Endothelial cell (in vitro differentiated cells): ENCODE data around the gene TSPAN13. TPM values are rescaled to one million over a fixed set of nuclear protein-coding genes. Genes with fewer than 3 reads are reported as not detected.
A peak's percentile ranks its signal among the peaks of the same experiment; 100 is the strongest.

Source experiments
- DNase-seq: peaks from one replicate; pipeline ENCODE4 v3.0.0; 2021; ENCODE audit warnings: low spot score
- H3K27ac Mint-ChIP-seq: one replicate; pipeline ENCODE4 v1.8.0; 2021; ENCODE audit warnings: mixed read lengths, inconsistent platforms; ENCODE audit not compliant: unreplicated experiment
- H3K27me3 Mint-ChIP-seq: one replicate; pipeline ENCODE4 v1.8.0; 2021; ENCODE audit warnings: mild to moderate bottlenecking, moderate library complexity, mixed read lengths, inconsistent platforms; ENCODE audit not compliant: unreplicated experiment
- H3K36me3 Mint-ChIP-seq: one replicate; pipeline ENCODE4 v1.8.0; 2021; ENCODE audit warnings: mild to moderate bottlenecking, low read depth, mixed read lengths, inconsistent platforms; ENCODE audit not compliant: unreplicated experiment
- H3K4me1 Mint-ChIP-seq: one replicate; pipeline ENCODE4 v1.8.0; 2021; ENCODE audit warnings: mild to moderate bottlenecking, mixed read lengths, inconsistent platforms; ENCODE audit not compliant: unreplicated experiment
- H3K4me3 Mint-ChIP-seq: one replicate; pipeline ENCODE4 v1.8.0; 2021; ENCODE audit warnings: mild to moderate bottlenecking, mixed read lengths, inconsistent platforms; ENCODE audit not compliant: unreplicated experiment
- H3K9me3 Mint-ChIP-seq: one replicate; pipeline ENCODE4 v1.8.0; 2021; ENCODE audit warnings: mixed read lengths, inconsistent platforms; ENCODE audit not compliant: unreplicated experiment
- CTCF ChIP-seq: fragments of 200-600 bp; sonication (generic); IDR thresholded peaks from one replicate; pipeline ENCODE4 v1.5.0; 2021; ENCODE audit warnings: antibody characterized with exemption; ENCODE audit not compliant: unreplicated experiment
- total RNA-seq: library from RNA; stranded (reverse); fragmentation: NEBNext Ultra II Directional; extraction: Animal tissue kit (Norgen Biotek cat#: 25700); gene quantifications from one replicate; pipeline ENCODE4 v1.2.1, GENCODE V29; 2021; ENCODE audit not compliant: unreplicated experiment

The TSPAN13 gene
- total RNA-seq, 1 donor from 2014 or later = 82.0 TPM

DNA sequence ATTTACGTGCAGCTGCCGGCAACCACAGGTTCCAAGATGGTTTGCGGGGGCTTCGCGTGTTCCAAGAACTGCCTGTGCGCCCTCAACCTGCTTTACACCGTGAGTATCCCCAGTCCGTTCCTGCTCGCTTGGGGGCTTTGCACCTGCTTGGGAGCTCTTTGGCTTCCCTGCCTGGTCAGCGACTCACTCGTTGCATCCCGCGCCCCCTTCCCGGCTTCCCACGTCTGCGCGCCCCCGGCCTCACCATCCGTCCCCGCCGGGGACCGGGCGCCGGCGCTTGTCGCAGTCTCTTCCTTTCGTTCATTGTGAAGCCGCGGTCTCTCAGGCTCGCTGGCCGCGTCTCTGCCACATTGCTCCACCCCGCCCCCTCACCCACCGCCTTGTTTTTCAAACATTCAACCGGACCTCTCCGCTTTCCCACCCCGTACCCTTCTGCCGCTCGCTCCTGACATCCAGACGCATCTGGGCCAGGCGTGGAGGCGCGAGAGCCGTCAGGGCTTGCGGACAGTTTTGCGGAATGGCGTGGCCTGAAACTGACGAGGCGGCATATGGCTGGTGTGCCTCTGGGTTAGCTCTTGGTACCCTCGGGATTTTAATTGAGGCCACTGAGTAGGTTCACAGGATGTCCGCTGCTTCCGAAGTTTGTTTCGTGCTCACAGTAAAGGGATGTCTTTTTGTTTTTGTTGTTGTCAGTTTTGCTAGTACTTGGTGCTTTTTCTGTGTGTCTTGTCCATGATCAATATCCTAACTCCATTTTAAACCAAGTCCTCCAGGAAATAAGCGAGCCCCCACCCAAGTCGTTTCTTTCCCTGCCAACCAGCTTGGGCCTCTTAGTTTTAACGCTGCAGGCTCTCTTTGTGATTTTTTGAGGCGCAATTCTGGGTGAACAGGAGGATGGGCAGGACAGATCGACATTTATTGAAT is 639 bp downstream of the TSPAN13 start:
- Mint-ChIP-seq H3K27me3 (peaks cover 11% of the 10 kb centered on the region), H3K36me3 (peaks cover 5% of the 10 kb centered on the region), H3K4me1 (peaks cover 19% of the 10 kb centered on the region), H3K27ac (peak overlapping the region; percentile 94), H3K9me3 (no peaks in the 10 kb centered on the region), H3K4me3 (peak overlapping the region; percentile 98)
- TF ChIP-seq CTCF = no peak
- peak; percentile 63 for DNase-seq

- H3K4me3 Mint-ChIP-seq = peak overlapping the region; percentile 98
- H3K4me1 Mint-ChIP-seq = peaks cover 21% of the 10 kb centered on the region
- H3K27ac Mint-ChIP-seq = peak overlapping the region; percentile 94
- TF ChIP-seq CTCF = no peak
- DNase-seq = no peak
- peaks cover 12% of the 10 kb centered on the region for H3K27me3 Mint-ChIP-seq
- no peaks in the 10 kb centered on the region for H3K9me3 Mint-ChIP-seq
- peaks cover 7% of the 10 kb centered on the region for H3K36me3 Mint-ChIP-seq
Observed at GRCh38 chr7:16754856-16755317, 1.3 kb downstream of the TSPAN13 start.

GRCh38 chr7:16755397-16755796 is 1.8 kb downstream of the TSPAN13 start:
- peak overlapping the region; percentile 98 for H3K4me3 Mint-ChIP-seq
- no peaks in the 10 kb centered on the region for H3K9me3 Mint-ChIP-seq
- TF ChIP-seq CTCF = no peak
- DNase-seq = no peak
- peaks cover 22% of the 10 kb centered on the region for H3K4me1 Mint-ChIP-seq
- H3K27me3 Mint-ChIP-seq = peaks cover 11% of the 10 kb centered on the region
- H3K36me3 Mint-ChIP-seq = peaks cover 7% of the 10 kb centered on the region
- H3K27ac Mint-ChIP-seq = peak overlapping the region; percentile 94

- H3K36me3 Mint-ChIP-seq = peaks cover 7% of the 10 kb centered on the region
- no peak overlapping the region for H3K4me3 Mint-ChIP-seq
- peaks cover 8% of the 10 kb centered on the region for H3K27me3 Mint-ChIP-seq
- DNase-seq = no peak
- no peak overlapping the region for H3K27ac Mint-ChIP-seq
- H3K4me1 Mint-ChIP-seq = peaks cover 22% of the 10 kb centered on the region
- no peaks in the 10 kb centered on the region for H3K9me3 Mint-ChIP-seq
- no peak for TF ChIP-seq CTCF
Observed at GRCh38 chr7:16758036-16758435, 4.5 kb downstream of the TSPAN13 start.
